ENCODE results near the gene LENG8.

DNA sequence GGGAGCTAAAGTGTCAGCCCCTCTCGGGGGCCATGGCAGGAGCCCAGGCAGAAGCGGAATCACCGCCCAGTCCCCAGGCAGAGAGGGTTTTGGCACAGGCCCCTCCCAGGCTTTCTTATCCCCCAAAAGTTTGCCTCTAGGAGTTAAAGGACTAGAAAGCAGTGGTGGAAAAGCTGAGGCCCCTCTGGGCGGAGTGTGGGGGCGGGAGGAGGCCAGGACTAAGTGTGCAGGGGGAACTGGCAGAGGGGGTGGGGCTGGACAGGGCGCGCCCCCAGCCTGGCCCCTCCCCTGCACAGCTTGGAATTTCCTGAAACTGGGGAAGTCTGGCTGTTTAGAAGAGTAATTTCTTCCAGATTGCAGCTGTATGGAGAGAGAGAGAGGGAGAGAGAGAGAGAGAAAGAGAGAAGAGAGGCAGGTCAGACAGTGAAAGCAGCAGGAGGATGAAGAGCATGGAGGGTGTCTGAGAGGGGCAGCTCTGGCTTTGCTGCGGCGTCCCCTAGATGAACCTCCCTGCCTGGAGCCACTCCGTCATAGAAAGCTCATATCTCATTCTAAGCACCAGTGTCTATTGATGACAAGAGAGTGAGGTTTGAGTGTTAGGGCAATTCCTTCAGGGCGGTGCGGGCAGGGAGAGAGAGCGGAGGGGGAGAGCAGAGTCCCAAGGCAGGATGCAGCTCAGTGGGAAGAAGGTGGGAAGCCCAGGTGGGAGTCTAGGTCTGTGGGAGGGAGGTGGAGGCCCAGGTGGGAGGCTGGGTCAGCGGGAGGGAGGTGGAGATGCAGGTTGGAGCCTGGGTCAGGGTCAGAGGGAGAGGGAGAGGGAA, 24.3 kb downstream of the LENG8 start, which contains the start of gene CDC42EP5:
- TF ChIP-seq, protein P1, sequence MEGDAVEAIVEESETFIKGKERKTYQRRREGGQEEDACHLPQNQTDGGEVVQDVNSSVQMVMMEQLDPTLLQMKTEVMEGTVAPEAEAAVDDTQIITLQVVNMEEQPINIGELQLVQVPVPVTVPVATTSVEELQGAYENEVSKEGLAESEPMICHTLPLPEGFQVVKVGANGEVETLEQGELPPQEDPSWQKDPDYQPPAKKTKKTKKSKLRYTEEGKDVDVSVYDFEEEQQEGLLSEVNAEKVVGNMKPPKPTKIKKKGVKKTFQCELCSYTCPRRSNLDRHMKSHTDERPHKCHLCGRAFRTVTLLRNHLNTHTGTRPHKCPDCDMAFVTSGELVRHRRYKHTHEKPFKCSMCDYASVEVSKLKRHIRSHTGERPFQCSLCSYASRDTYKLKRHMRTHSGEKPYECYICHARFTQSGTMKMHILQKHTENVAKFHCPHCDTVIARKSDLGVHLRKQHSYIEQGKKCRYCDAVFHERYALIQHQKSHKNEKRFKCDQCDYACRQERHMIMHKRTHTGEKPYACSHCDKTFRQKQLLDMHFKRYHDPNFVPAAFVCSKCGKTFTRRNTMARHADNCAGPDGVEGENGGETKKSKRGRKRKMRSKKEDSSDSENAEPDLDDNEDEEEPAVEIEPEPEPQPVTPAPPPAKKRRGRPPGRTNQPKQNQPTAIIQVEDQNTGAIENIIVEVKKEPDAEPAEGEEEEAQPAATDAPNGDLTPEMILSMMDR (conservative IDR thresholded peaks at IDR 0.05; ENCODE audit: low read depth, low read length): no peak
- no peak for TF ChIP-seq EZH2 (IDR thresholded peaks at IDR 0.05; ENCODE audit: low read length, unreplicated experiment)
- TF ChIP-seq EZH2phosphoT487 (IDR thresholded peaks at IDR 0.05; ENCODE audit: borderline replicate concordance, low read length): no peak

All from PC-3 (cell line).